ENCODE measurements around the gene PLA2G4F.

The PLA2G4F gene

DNA sequence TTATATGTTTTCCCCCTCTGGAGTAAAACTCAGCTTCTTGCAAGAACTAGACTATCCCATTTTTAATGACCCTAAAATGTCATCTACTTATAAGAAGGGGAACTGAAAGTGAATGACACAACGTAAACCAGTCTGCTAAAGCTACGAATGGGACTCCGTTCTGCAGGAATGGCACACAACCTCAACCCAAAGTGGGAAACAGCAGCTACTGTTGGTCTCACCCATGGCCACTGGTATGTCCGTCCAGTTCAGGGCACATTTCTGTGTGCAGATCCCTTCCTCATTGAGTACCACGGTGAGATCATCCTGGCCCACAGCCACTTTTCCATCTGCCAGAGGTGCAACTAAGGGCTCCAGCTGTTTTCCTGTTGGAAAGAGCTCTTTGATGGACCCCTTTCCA, 27.9 kb upstream of the PLA2G4F start:
- DNase-seq (ENCODE audit: extremely low spot score) = peak; percentile 31
- CTCF ChIA-PET = interaction anchor here (1.0 to 1.5 kb wide), 4 partner anchors 15 to 411 kb away, joined by 3 read pairs; no protein-coding TSS in a partner anchor

DNA sequence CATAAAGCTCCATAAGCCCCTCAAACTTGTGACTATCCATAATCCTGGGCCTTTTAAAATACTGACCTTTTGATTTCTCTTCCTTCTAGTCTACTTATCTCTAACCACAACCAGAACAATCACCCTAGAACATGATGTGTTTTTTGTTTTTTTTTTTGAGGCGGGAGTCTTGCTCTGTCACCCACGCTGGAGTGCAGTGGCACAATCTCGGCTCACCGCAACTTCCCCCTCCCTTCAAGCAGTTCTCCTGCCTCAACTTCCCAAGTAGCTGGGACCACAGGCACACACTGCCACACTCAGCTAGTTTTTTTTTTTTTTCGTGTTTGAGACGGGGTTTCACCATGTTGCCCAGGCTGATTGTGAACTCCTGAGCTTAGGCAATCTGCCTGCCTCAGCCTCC, 26.5 kb upstream of the PLA2G4F start:
- no peak for DNase-seq (ENCODE audit: extremely low spot score)
- ChIA-PET POLR2A (interaction anchor here (0.5 kb wide), 1 partner anchor 322 kb away, joined by 5 read pairs; no protein-coding TSS in a partner anchor), CTCF (no interaction called here)
- TF ChIP-seq, protein P1, sequence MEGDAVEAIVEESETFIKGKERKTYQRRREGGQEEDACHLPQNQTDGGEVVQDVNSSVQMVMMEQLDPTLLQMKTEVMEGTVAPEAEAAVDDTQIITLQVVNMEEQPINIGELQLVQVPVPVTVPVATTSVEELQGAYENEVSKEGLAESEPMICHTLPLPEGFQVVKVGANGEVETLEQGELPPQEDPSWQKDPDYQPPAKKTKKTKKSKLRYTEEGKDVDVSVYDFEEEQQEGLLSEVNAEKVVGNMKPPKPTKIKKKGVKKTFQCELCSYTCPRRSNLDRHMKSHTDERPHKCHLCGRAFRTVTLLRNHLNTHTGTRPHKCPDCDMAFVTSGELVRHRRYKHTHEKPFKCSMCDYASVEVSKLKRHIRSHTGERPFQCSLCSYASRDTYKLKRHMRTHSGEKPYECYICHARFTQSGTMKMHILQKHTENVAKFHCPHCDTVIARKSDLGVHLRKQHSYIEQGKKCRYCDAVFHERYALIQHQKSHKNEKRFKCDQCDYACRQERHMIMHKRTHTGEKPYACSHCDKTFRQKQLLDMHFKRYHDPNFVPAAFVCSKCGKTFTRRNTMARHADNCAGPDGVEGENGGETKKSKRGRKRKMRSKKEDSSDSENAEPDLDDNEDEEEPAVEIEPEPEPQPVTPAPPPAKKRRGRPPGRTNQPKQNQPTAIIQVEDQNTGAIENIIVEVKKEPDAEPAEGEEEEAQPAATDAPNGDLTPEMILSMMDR (IDR thresholded peaks at IDR 0.05; ENCODE audit: control extremely low read depth, extremely low read depth, low read depth, missing control alignments) = no peak

More for the DNA sequence above, 27.9 kb upstream of the PLA2G4F start:
- TF ChIP-seq, protein P1 (IDR thresholded peaks at IDR 0.05; ENCODE audit: control extremely low read depth, extremely low read depth, low read depth, missing control alignments) = no peak
- POLR2A ChIA-PET = no interaction called here

DNA sequence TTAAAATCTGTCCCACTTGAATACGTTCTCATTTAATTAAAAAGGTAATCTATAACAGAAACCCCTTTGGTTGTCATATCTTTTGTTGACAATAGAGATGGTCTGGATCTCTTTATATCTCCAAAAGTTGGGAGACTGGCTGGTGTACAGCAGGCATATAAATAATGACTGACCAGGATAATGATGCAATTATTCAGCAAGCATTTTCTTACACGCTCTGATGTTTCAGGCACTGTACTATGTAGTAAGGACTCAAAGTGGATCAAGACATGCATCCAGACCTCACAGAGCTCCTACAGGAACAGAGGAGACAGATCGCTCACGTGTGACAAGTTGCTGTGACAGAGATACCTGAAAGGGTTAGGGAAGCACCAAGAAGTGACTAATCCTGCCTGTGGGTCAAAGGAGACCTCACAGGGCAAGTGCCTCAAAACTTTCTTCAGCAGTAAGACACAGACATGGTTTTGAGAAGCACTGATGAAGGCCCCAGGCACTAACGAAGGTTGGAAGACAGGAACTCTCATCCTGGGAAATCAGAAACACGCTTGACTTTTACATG, 26.0 kb upstream of the PLA2G4F start:
- ChIA-PET CTCF (no interaction called here), POLR2A (interaction anchor here (0.5 kb wide), 1 partner anchor 323 kb away, joined by 5 read pairs; no protein-coding TSS in a partner anchor)
- TF ChIP-seq, protein P1 (IDR thresholded peaks at IDR 0.05; ENCODE audit: control extremely low read depth, extremely low read depth, low read depth, missing control alignments) = no peak
- DNase-seq (ENCODE audit: extremely low spot score) = no peak

DNA sequence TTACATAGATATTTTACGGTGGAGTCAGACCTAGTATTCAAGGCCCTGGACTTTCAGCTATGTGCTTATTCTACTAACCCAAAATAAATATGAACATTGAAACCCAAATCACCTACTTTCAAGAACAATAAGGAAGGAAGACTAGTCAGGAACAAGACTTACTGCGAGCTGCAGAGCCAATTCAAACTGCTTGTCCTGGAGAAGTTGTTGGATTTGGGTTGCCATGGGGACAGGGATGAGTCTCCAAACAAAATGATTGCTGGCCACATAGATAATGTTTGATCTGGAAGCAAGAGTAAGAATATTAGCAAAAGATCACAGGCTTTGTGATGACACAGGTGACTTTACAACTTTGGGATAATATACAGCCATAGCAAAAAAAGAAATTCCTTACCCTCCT, 21.6 kb upstream of the PLA2G4F start:
- ChIA-PET POLR2A (no interaction called here), CTCF (no interaction called here)
- TF ChIP-seq, protein P1 (IDR thresholded peaks at IDR 0.05; ENCODE audit: control extremely low read depth, extremely low read depth, low read depth, missing control alignments) = no peak
- DNase-seq (ENCODE audit: extremely low spot score) = no peak

DNA sequence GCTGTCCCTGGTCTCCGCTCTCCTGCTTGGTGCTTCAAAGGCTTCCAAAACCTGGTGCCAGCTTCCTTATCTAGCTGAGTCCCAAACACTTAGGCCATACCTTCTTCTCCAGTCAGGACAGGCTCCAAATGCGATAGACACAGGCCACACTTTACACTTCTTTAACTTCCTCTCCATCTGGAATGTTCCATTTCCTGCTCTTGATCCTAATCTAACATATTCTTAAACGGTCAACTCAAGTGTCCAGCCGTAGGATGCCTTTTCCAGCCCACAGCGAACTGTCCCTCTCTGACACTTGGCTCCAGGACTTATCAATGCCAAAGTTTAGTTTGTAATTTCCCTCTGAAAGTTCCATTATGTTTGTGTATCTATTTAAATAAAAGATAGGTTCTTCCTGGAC, 19.2 kb upstream of the PLA2G4F start:
- DNase-seq (ENCODE audit: extremely low spot score) = no peak
- TF ChIP-seq, protein P1 (IDR thresholded peaks at IDR 0.05; ENCODE audit: control extremely low read depth, extremely low read depth, low read depth, missing control alignments) = no peak
- ChIA-PET POLR2A (no interaction called here), CTCF (interaction anchor here (0.9 to 1.9 kb wide), 3 partner anchors 57 to 474 kb away, joined by 3 to 5 read pairs (median 3); no protein-coding TSS in a partner anchor)

DNA sequence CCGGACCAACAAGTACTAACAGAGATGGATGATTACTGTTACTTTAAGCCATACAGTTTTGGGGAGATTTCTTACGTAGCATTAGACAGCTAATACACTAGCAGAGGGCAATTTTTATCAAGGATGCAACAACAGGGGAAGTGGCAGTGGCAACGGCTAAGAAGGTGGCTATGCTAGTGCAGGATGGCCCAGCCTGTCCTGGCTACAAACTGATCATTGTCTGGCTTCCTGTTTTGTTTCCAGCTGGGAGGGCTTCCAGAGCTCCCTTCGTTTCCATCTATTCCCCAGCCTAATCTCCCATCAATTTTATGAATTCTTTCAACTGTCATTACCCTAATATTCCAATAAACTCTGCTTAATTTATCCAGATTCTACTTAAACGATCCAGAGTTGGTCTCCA, 16.0 kb upstream of the PLA2G4F start:
- TF ChIP-seq, protein P1 (IDR thresholded peaks at IDR 0.05; ENCODE audit: control extremely low read depth, extremely low read depth, low read depth, missing control alignments) = no peak
- ChIA-PET POLR2A (no interaction called here), CTCF (interaction anchor here (0.8 to 1.4 kb wide), 3 partner anchors 13 to 34 kb away, joined by 3 read pairs; no protein-coding TSS in a partner anchor)
- no peak for DNase-seq (ENCODE audit: extremely low spot score)
